Ovary (tissue), 9 donors: ENCODE results near the gene TRABD2B. TPM values are rescaled to one million over a fixed set of nuclear protein-coding genes. Genes with fewer than 3 reads are reported as not detected.

ENCODE experiments used
- polyA plus RNA-seq, 2 donors: library from polyadenylated mRNA; stranded (reverse); fragments of 200-250 nt in 1 of 2; fragments of 350-450 nt in 1 of 2; fragmentation: Illumina TruSeq in 1 of 2; extraction: RNeasy Lipid Tissue Mini Kit (QIAGEN cat#74804) in 1 of 2; gene quantifications; one replicate each; pipeline ENCODE4 v1.2.3, GENCODE V29; 2013 to 2014
- total RNA-seq, 7 donors: library from RNA; depleted of rRNA in 2 of 7; stranded (reverse); fragments of >200 nt in 2 of 7; fragmentation: NEBNext Ultra II Directional in 3 of 7; extraction: Animal tissue kit (Norgen Biotek cat#: 25700) in 3 of 7; gene quantifications; one replicate each; pipeline versions ENCODE4 v1.1.0 to v1.2.4, GENCODE V29; 2016 to 2023
- donor health status: DM: no; HTN: no; CAD: no; lungs with moderate emphysema.
- donor health status: DM: no; HTN: no; CAD: no.
- donor health status: Bipolar disorder and iron deficiency.
- donor health status: DM: yes; HTN: yes; CAD: no.
- donor health status: DM: no; HTN: no; CAD: no.
- donor health status: DM: yes; HTN: yes; CAD: no.

The TRABD2B gene
- total and polyA plus RNA-seq, 9 donors = 0.18 to 1.6 (median 0.52) TPM

Other genes starting within 250 kb of the TRABD2B start
- gene SLC5A9, start 225.3 kb upstream of the TRABD2B start, total RNA-seq = 1 to 10 TPM in 1 of 7 donors, under 1 TPM in 3, not detected in 3; 0.36 to 1.4 (median 0.72) TPM
- gene SLC5A9, start 225.3 kb upstream of the TRABD2B start, polyA plus RNA-seq = under 1 TPM in 1 of 2 donors, not detected in 1; 0.01 TPM